ENCODE measurements around the gene MPZ. TPM values are rescaled to one million over a fixed set of nuclear protein-coding genes. Genes with fewer than 3 reads are reported as not detected.
"Not testable (repeated sequence)": the region's sequence is repeated elsewhere in the genome, so short reads cannot be mapped to it uniquely, and the experiment has no call there.

Gene MPZ
- total RNA-seq, 1 experiment from 2014 or later: 0.24 TPM

- not testable (repeated sequence) for DNase-seq (ENCODE audit: low read depth)
These were observed 53.7 kb downstream of the MPZ start for GRCh38 chr1:161255955-161256520.

GRCh38 chr1:161255302-161255701 lies 54.5 kb downstream of the MPZ start:
- not testable (repeated sequence) for DNase-seq (ENCODE audit: low read depth)

Other genes with a start within 250 kb of the MPZ start
- gene ARHGAP30, start 240.1 kb downstream of the MPZ start, total RNA-seq (2014; rRNA removed; shearing (Covaris generic)): 0.20 TPM in 1 of 2 replicates, not detected in the other
- 0.20 TPM in 1 of 2 replicates, not detected in the other for gene NECTIN4, start 220.4 kb downstream of the MPZ start, total RNA-seq (2014; rRNA removed; shearing (Covaris generic))
- not detected in 2 replicates for gene KLHDC9, start 211.6 kb downstream of the MPZ start, total RNA-seq (2014; rRNA removed; shearing (Covaris generic))
- 82.0 and 94.4 TPM in 2 replicates for gene PFDN2, start 191.9 kb downstream of the MPZ start, total RNA-seq (2014; rRNA removed; shearing (Covaris generic))
- gene NIT1, start 191.9 kb downstream of the MPZ start, total RNA-seq (2014; rRNA removed; shearing (Covaris generic)): 27.0 and 27.9 TPM in 2 replicates
- 20.1 and 23.1 TPM in 2 replicates for gene DEDD, start 177.3 kb downstream of the MPZ start, total RNA-seq (2014; rRNA removed; shearing (Covaris generic))
- 81.9 and 95.6 TPM in 2 replicates for gene UFC1, start 156.0 kb downstream of the MPZ start, total RNA-seq (2014; rRNA removed; shearing (Covaris generic))
- 4.4 and 9.3 TPM in 2 replicates for gene USP21, start 150.5 kb downstream of the MPZ start, total RNA-seq (2014; rRNA removed; shearing (Covaris generic))
- gene PPOX, start 143.5 kb downstream of the MPZ start, total RNA-seq (2014; rRNA removed; shearing (Covaris generic)): 12.3 and 16.3 TPM in 2 replicates
- 13.7 and 16.7 TPM in 2 replicates for gene B4GALT3, start 132.5 kb downstream of the MPZ start, total RNA-seq (2014; rRNA removed; shearing (Covaris generic))
- 5.2 and 8.3 TPM in 2 replicates for gene ADAMTS4, start 110.9 kb downstream of the MPZ start, total RNA-seq (2014; rRNA removed; shearing (Covaris generic))
- 109 and 119 TPM in 2 replicates for gene NDUFS2, start 107.6 kb downstream of the MPZ start, total RNA-seq (2014; rRNA removed; shearing (Covaris generic))
- 1.3 TPM in 1 of 2 replicates, not detected in the other for gene FCER1G, start 94.7 kb downstream of the MPZ start, total RNA-seq (2014; rRNA removed; shearing (Covaris generic))
- not detected in 2 replicates for gene APOA2, start 86.3 kb downstream of the MPZ start, total RNA-seq (2014; rRNA removed; shearing (Covaris generic))
- gene TOMM40L, start 83.9 kb downstream of the MPZ start, total RNA-seq (2014; rRNA removed; shearing (Covaris generic)): 8.4 and 10.0 TPM in 2 replicates
- not detected in 2 replicates for gene NR1I3, start 71.8 kb downstream of the MPZ start, total RNA-seq (2014; rRNA removed; shearing (Covaris generic))
- not detected in 2 replicates for gene PCP4L1, start 51.2 kb downstream of the MPZ start, total RNA-seq (2014; rRNA removed; shearing (Covaris generic))
- 16.1 and 19.5 TPM in 2 replicates for gene SDHC, start 4.4 kb upstream of the MPZ start, total RNA-seq (2014; rRNA removed; shearing (Covaris generic))
- gene CFAP126, start 57.9 kb upstream of the MPZ start, total RNA-seq (2014; rRNA removed; shearing (Covaris generic)): not detected in 2 replicates
- gene FCGR2A, start 195.5 kb upstream of the MPZ start, total RNA-seq (2014; rRNA removed; shearing (Covaris generic)): 0.68 and 2.9 TPM in 2 replicates
- gene HSPA6, start 214.6 kb upstream of the MPZ start, total RNA-seq (2014; rRNA removed; shearing (Covaris generic)): 0.12 TPM in 1 of 2 replicates, not detected in the other
- gene FCGR3A, start 239.8 kb upstream of the MPZ start, total RNA-seq (2014; rRNA removed; shearing (Covaris generic)): not detected in 2 replicates

All from RPMI7951 (cell line).